HG02678 (cell line): ENCODE measurements around the gene RNPS1.

Source experiments
- ATAC-seq: cut with Tn5 transposase; IDR thresholded peaks from one replicate; pipeline ENCODE4 v1.9.1; 2021; ENCODE audit warnings: mild to moderate bottlenecking, moderate library complexity; ENCODE audit not compliant: unreplicated experiment

Gene RNPS1, protein sequence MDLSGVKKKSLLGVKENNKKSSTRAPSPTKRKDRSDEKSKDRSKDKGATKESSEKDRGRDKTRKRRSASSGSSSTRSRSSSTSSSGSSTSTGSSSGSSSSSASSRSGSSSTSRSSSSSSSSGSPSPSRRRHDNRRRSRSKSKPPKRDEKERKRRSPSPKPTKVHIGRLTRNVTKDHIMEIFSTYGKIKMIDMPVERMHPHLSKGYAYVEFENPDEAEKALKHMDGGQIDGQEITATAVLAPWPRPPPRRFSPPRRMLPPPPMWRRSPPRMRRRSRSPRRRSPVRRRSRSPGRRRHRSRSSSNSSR

DNA sequence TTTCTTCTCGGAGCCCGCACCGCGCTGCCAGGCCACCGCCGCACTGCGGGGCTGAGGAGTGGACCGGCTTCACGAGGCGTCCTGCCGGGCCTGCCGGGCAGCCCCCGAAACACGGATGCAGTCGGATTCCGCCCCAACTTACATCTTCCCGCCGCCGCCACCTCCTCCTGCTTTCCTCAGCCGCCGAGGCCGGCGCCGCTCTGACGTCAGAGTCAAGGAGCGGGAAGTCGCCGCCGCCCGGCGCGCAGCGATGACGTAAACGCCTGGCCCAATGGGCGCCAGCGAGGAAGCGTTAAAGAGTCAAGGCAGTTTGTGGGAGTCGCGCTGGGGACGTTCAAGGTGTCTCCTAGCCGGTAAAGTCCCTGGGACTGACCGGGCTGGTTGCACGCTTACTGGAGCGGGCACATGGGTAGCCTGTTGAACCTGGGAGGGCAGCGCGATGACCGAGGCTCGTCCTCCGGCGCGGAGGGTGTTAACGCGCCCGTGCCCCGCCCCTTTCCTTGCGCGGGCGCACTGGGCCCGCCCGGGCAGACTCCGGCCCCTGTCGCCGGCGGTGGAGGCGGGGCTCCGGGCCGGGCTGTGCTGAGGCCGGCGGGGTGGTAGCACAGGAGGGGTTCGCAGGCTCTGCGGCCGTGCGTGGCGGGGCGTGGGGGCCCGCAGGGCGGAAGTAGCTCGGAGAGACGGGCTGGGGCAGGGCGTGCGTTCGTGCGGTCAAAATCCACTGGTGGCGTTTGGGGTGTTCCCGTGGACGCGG, at the start of gene RNPS1:
Gene RNPS1, minus strand, starts transcription at position 214 of the 754 bp plus-strand sequence. CDS start 3,483 bp downstream, outside the sequence.
- peak; percentile 78 for ATAC-seq

DNA sequence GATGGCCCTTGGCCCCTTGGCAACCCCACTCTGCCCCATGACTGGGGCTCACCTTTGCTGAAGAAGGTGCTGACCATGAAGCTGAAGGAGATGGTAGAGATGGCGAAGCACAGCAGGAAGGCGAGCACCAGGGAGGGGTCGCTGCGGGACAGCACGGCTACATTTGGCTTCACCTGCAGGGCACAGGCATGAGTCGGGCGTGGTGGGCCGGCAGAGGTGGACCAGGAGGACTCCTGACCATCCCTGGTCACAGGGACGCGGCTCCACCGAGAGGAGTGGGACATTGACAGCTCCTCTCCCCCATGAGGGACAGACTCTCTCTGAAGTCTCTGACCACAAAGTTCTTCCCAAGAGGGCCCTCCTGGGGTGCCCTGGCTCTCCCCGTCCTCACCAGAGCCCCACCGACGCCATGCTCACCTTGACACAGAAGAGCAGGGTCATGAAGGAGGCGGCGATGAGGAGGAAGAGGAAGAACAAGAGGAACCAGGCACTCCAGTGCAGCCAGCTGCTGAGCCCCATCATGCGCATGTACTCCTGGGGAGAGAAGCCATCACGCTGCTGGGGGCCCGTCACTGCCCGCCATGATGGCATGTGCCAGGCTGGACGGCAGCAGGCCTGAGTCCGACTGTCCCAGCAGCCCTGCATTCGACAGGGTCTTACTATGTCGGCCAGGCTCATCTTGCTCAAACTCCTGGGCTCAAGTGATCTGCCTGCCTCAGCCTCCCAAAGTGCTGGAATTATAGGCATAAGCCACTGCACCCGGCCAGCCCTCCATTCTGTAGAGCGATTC, 49.5 kb upstream of the RNPS1 start:
- no peak for ATAC-seq

DNA sequence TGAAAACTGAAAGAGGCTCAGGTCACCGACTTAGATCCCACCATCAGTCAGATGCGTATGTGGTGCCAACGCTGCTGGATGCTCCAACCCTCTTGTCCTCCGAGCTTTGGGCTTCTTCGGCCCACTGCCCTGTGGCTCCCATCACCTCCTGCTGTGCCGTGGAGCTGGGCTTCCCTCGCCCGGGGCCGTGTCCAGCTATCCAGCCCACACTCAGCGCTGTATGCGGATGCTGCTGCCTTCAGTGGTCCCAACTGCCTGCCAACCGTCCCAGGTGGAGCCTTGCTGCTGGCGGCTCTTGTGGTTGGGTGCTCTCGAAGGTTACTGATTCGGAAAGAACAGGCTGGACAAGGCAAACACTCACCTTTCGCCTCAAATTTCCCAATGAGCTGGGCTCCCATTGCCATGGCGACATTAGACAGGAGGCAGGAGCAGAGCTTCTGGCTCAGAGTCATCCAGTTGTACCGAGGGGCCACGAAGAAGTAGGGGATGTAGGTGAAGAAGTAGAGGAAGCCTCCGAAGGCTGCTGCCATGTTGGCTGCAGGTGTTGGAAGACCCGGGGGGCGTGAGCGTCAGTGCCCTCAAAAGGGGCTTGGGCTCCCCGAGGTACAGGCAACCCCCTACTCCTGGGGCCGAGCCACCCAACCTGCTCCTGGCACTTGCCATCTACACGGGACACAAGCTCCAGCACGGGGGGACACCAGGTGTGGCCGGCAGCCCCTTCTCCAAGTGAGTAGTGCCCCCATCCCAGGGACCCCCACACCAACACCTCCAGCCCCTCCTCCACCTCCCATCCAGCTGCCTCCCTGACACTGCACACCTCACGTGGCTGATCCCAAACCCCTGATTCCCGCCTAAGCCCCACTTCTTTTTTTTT, 40.4 kb upstream of the RNPS1 start:
- ATAC-seq = no peak

DNA sequence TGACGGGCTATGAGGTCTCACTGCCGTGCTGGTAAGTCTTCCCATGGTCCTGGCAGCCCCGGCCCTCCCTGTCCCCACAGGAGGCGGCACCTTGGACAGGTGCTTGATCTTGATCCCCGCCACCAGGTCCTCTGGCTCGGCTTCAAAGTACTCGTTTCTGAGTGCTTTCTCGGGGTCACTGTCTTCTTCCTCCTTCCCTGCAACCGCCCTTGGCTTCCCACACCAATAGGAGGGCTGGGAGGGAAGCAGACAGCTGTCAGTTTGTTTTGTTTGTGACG, 31.9 kb upstream of the RNPS1 start:
- ATAC-seq = no peak

DNA sequence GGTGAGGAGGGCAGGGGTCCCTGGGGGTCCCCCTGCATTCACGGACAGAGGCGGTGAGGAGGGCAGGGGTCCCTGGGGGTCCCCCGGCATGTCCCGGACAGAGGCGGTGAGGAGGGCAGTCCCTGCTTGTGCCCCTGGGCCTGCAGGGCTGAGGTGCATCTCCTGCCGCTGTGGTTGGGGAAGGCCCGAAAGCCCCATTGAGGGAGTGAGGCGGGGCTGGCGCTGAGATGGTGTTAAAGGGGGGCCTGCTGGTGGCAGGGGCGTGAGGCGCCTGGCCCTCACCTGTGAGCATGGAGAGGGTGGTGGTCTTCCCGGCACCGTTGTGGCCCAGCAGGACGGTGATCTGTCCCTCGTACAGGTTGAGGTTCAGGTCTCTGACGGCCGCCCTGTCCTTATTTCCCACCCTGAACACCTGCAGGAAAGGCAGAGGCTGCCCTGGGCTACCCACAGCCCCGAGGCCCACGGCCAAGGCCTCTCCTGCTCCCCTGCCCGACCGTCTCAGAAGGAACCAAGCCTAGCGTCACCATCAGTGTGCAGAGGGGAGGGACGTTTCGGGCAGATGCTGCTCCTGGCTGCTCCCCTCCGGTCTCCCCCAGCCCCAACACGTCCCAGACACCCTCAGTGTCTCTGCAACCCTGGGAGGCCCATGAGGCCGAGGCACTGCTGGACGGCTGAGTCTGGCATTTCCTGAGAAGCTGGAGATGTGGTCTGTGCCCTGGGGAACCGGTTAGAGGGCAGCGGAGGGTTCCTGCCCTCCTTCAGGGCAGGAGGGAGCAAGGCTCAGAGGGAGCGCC, 31.4 kb upstream of the RNPS1 start:
- ATAC-seq = no peak

DNA sequence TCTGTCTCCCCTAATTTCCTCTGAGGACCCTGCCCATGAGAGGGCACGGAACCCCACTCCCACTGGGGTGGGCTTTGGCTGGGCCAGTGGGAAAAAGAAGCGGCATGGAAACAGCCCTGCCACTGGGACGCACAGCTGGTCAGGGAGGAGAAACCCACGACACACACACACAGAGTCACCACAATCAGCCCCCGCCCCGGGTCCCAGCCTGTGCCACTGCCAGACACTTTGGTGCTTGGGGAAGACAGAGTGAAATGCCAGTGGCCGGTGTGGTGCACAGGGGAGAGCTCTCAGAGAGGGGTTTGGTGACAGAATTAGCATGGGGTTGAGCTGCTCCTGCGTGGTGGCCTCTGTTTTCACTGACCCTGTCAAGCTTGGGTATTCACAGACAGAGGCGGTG, 30.7 kb upstream of the RNPS1 start:
- ATAC-seq = no peak

DNA sequence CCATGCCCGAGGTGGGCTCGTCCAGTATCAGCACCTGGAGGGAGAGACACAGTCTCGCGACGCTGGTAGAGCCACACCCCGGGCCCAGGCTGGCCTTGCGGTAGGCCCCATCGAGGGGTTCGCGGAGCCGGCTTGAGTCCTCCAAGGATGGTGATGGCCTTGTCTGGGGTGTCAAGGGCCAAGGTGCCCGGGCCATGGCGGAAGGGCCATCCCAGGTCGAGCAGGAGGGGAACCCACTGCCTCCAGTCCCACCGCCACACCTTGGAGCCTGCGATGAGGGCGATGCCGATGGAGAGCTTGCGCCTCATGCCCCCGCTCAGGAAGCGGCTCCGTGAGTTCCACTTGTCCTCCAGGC, 29.6 kb upstream of the RNPS1 start:
- no peak for ATAC-seq

DNA sequence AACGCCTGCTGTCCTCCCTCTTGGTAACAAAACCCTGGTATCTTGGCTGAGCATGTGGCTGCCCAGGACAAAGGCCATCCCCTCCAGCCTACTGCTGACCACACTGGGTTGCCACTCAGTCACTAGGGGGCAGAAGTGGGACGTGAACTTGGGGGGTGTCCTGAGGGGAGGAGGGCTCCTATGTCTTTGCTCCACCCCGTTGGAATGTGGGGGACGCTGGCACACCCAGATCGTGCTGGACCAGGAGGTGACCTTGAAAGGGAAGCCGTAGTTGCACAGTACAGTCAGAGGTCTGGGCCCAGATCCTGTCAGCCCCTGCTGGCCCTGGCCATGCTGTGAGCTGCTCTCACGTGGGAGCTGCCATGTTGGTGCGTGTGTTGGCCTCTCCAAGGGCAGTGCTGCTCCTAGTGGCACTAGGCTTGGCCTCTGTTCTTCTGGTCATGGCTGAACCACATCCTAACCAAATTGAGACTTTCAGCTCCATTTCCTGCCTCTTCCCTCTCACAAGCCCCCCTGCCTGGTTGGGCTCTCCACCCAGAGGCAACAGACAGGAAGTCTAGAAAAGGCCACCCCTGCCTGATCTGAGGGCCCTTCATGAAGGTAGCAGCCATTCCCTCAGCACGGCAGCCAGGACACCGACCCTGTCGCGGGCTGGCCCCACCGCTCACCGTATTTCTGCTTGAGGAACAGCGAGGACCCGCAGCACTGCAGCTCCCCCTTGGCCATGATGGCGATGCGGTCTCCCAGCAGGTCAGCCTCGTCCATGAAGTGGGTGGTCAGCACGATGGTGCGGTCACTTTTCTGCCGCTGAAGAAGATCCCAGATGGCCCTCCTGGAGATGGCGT, 29.0 kb upstream of the RNPS1 start:
- no peak for ATAC-seq

DNA sequence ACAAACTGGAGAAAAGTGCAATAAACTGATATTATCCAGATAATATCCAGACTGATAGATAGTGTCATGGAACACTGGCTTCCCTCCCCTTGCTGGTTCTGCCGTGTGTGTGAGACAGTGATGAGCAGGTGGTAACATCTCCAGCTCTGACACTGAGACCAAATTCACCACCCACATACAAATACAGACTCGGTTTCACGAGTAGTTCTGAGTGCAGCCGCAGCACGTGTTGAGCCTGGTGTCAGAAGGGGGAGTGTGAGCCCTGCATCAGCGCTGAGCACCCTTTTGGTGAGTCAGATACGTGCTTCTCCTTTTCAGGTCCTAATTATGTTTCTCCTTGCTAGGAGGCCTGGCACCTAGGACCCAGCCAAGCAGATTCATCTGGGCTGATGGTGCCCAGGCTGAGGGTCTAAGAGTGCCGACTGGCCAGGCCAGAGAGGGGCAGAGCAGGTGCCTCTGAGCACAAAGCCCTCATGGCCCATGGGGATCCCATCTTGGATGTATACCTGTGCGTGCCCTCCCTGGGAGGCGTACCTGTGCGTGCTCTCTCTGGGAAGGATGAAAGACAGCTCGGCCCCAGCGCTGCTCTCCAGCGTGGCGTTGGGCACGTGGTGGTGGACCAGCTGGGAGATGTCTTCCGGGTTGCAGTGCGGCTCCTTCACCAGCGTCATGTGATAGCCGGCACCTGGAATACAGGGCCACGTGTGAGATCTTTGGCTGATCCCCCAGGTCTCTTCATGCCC, 27.3 kb upstream of the RNPS1 start:
- ATAC-seq = peak; percentile 75

DNA sequence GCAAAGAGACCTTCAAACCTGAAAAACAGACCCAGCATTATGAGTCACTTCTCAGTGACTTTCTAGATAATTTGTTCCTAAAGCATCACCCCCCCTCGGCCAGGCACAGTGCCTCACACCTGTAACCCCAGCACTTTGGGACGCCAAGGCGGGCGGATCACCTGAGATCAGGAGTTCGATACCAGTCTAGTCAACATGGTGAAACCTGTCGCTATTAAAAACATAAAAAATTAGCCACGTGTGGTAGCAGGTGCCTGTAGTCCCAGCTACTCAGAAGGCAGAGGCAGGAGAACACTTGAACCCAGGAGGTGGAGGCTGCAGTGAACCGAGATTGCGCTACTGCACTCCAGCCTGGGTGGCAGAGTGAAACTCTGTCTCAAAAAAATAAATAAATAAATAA, 24.3 kb upstream of the RNPS1 start:
- no peak for ATAC-seq

DNA sequence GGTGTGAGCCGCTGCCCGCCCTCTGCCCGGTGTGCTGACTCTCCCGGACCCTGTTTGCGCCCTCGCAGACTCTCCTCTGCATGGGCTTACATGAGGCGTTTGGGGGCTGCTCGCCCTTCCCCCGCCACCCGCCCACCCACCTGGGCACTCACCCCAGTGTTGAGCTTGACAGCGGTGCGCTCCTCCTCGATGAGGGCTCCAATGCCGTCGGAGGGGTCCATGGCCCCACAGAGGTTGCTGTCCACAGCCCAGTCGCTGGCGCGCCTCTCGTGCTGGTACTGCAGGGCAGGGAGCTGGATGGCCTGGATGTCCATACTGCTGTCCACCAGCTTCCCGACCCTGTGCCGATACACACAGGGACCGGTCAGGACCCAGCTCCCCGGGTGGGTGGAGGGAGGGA, 21.4 kb upstream of the RNPS1 start:
- ATAC-seq = no peak

DNA sequence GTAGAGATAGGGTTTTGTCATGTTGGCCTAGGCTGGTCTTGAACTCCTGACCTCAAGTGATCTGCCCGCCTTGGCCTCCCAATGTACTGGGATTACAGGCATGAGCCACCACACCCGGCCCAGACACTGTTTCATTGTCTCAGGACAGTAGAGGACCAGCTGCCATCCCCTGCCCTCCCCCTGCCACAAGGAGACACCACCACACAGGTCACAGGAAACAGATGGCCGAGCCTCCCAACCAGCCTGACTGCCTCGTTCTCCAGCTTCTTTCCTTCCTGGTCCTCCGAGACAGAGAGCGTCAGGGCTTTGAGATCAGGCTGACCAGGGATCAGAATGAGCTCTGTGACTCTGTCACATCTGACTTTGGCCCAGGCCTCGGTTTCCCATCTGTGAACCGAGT, 20.8 kb upstream of the RNPS1 start:
- ATAC-seq = no peak

DNA sequence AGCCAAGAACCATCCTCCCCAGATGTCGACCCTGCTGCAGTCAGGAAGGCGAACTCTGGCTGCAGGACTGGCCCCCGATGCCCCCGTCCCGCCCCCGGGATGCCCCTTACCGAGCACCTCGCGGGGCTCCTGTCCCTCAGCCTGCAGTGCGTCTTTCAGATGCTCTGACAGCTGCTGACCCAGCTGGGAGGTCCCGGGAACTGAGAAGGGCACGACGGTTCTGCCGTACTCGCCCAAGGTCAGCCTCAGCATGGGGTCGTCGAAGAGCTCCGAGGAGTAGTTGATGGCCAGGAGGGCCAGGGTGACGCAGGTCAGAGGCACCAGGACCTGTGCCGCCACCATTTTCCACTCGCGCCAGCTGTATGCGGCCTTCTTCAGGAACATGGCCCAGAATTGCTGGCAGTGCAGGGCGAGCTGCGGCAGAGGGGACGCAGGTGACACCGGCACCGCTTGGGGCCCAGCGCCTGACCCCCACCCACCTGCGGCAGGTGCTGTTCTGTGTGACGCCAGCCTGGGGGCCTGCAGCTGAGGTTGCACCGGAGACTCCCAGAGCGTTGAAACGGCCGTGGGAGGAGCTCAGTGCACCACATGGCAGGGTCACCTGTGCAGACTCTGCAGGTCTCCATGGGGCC, 20.1 kb upstream of the RNPS1 start:
- no peak for ATAC-seq

DNA sequence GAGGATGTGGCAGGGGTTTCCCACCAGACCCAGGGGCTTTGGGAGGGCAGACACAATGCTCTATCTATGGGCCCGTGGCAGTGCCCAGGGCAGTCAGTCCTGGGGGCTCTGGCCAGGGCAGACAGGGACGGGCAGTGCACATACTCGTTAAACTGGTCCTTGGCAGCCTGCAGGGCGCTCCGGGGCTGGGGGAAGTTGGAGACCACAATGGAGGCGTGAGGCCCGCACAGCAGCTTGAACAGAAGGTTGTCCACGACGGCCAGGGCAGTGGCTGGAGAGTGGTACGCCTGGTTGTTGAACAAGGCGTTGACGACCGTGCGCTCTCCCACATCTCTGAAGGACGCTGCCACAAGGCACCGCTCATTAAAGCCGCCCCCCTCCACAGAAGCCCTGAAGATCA, 18.6 kb upstream of the RNPS1 start:
- no peak for ATAC-seq

DNA sequence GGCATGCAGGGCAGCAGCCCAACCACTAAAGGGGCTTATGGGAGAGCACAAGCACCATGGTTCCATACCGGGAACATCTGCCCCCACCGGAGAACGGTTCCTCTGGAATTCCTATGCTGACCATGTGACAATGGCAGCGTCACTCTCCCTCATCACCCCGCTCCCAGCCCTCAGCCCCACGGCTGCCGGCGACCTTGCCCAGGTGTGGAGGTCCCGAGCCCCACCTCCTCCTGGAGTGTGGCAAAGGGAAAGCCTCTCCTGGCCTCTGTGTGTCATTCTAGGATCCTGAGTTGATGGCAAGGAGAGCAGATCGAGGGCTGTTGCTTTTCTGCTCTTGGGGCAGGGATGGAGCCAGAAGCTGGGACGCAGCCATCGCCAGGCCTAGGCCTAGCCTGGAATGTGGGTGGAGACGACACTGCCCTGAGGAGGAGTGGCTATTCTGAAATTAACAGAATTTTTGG, 17.8 kb upstream of the RNPS1 start:
- ATAC-seq = no peak

DNA sequence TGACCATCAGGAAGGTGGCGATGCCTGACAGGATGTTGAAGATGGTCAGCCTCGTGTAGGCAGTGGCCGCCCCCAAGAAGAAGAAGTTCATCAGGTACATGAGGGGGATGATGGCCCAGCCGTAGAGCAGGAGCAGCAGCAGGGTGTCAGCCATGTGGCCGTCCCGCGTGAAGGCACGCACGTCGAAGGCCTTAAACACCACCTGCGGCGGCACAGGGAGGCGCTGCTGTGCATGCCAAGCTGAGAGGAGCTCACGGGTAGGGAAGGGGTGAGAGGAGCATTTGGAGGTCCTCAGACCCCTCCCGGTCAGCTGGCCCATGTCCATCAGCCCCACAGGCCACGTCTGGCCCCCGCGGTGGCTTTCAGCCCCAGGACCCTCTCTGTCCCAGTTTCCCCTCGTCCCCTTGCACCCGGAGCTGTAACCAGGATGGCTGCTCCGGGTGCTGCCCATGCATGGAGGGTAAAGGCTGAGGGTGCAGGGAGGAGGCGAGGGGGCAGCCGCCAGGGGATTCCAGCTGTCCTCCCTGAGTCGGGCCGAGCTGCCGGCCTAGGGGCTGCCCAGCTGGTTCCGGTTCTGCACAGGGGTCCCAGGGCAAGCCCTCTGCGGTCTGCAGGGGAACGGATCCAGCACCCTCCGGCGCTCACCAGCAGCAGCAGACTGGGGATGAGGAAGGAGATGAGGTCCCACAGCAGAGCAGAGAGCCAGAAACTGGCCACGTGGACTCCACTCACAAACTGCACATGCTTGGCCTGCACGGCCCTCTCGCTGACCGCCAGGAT, 17.1 kb upstream of the RNPS1 start:
- ATAC-seq = no peak

DNA sequence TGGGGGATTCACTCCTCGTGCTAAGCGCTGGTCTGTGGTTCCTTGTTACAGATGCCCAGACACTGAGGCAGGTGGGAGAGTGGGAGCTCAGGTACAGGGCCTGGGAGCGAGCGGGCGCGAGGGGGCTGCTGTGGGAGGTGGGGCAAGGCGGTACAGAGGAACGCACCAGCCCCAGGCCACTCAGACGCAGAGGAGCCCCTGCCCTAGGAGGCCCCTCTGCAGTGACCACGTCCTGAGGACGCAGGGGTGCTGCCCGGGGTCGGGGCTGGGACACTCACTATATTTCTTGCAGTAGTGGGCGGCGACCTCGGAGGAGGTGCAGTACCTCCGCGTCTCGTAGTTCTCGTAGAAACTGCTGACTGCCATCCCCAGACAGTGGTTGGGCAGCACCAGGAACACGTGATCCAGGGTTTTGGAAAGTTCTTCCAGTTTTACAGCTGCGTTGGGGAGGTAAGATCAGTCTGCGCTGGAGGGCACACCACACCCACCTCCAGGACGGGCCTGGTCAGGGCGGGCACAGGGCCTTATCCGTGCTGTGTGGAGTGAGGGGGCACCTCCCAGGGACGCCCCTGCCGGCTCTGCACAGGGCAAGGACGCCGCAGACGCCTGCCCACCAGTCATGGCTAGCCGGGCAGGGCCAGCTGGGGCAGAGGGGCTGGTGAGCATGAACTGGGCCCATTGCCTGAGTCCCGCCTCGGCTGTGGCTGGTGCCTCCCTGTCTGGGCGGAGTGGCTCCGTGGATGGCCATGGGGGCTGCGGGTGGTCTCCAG, 16.3 kb upstream of the RNPS1 start:
- no peak for ATAC-seq
